Right kidney (tissue), 1 donor: ENCODE data around the gene VEPH1.

Source experiments
- DNase-seq: peaks from one replicate; pipeline ENCODE4 v3.0.0-alpha.2; 2016

The VEPH1 gene

DNA sequence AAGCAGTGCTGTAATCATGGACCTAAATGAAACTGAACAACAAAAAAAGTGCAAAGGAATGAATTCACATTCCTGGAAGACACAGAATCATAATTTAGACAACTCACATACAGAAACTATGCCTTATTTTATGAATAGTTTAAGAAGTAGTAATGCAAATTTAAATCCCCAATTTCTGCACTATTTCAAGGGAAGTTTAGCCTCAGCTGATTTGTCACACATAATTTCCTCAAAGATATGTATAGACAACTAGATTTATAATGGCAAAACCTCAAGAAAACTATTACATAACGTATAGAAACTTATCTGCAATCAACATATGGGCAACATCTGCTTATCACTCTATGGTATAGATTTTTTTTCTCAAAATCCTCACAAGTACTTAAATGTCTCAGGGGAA is 74.4 kb downstream of the VEPH1 start:
- no peak for DNase-seq

DNA sequence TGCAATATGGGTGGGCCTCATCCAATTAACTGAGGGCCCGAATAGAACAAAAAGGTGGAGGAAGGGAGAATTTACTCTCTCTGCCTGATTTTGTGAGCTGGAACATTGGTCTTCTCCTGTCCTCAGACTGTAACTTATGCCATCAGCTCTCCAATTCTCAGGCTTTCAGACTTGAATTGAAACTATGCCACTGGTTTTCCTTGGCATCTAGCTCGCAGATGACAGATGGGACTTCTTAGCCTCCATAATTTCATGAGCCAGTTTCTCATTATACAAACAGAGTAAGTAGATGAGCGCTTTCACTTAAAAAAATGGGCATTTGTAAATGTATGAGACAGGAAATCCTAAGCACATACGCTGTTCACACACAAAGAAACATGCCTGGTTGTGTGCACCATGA is 75.3 kb downstream of the VEPH1 start:
- no peak for DNase-seq

GRCh38 chr3:157423337-157423736 is 79.9 kb downstream of the VEPH1 start:
- DNase-seq = no peak

DNA sequence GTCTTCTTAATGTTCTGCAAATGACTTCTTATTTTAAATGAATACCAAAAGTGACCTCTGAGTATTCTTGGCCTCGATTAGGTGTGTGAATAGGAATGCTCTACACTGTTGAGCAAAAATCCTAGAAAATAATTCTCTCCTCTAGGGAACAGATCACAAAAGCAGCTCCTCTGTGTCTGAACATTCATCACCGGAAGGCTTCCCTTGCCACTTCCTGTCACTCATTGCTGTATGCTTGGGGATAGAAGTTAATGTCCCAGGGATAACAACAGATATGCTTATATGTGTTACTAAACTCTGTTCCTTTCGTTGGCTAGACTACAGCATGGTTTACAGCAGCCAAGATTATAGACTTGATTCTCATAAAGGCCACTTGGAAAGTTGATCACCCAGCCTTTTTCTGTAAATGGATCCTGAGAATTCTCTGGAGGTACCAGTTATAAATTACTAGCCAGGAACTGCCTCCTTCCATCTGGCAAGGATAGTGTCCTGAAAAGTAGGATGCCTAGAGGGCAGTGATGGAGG is 82.5 kb downstream of the VEPH1 start:
- DNase-seq = no peak

DNA sequence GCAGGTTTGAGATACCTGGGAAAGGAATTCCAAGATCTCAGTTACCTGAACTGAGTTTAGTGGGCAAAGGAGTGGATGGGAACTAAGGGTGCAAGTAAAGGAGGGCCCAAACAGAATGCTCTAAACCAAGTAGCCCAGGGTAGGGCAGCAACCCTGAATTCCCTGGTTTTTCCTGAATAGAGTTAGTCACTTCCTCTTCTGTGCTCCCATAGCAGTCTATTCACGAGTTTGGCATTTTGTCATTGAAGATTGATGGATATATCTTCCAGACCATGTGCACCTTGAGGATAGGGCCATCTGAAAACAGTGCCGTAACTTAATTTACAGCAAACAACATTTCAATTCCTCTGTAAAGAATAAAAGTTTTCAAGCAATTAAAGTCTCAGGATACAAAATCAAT is 85.1 kb downstream of the VEPH1 start:
- no peak for DNase-seq

GRCh38 chr3:157417247-157417646 is 86.0 kb downstream of the VEPH1 start:
- no peak for DNase-seq

DNA sequence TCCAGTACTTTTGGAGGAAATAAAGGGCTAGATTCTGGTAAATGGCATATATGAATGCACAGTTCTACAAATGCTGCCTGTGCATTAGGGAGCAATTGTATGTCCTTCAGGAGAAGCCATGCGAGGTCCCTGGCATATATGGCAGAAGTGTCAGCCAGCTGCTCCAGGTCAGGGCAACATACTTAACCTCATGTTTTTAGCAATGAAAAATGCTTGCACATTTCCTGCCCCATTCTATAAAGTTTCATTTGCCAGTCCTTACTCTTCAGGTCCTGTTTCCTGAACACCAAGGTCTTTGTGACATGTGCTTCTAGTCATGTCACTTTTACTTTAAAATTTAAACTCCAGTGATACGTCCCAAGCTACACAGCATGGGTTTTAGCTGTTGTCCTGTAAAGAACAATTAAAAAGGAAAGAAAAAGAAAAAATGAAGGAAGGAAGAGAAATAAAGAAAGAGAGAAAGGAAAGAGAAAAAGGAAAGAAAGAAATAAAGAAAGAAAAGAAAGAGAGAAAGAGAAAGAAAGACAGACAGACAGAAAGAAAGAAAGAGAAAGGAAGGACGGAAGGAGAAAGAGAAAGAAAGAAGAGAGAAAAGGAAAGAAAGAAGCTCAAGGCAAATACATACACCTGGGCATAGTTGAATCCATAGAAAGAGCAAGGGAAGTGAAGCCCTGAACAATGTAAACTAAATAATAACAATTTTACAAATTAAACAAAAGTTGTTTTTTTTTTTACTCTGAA is 86.7 kb downstream of the VEPH1 start:
- no peak for DNase-seq

DNA sequence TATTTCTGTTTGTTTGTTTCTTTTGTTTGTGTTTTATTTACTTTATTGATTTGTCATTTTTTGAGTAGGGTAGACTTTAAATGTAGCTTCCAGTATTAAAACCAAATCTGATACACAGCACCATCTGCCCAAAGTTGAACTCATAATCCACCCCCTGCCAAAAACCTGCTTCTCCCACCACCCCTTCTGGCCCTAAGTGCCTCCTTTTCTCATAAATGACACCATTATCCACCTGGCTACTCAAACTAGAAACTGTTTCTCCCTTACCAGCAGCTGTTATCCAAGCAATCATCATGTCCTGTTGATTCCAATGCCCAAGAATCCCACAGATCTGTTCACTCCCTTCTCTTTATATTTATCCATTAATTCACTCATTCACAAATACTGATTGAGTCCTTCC is 88.4 kb downstream of the VEPH1 start:
- DNase-seq = no peak

DNA sequence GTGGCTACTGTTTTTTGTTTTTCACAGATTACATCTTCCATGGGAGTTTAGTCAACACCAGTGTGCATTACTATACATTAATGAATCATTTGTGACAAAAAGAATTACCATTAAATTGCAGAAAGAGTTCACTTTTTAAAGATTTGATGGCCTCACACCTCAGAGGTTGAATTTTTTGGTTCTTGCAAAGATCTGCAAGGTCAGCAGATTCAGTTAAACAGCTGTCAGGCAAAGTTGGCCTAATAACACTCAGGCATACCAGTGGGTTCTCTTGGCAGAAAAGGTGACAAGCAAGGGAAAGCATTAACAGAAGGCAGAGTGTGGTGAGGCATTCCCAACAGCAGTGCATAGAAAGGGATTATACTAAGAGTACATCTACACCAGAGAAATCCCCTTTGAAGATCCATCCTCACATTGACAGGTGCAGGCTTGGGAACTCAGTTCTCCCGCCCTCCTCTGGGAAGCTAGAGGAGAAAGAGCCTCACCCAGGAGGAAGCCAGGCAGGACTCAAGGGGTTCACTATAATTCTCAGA is 90.8 kb downstream of the VEPH1 start:
- DNase-seq = no peak

- DNase-seq = no peak
These were observed 92.3 kb downstream of the VEPH1 start for GRCh38 chr3:157410945-157411344.

DNA sequence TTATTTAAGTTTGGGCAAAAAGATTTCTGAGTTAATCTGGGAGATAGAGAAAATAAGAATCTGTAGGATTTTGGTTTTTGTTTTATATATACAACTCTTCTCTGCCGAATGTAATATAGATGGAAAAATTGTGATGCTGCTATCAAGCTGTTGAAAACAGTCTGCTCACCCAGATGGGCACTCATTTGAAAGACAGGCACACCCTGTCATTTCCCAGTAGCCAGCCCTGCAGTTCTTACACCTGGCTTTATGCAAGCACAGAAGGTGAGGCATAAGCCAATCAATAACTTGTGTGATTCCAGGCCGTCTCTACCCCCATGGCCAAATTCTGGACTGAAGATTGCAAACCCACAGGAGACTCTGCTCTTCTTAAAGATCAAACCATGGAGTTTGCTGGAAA is 93.7 kb downstream of the VEPH1 start:
- DNase-seq = no peak

DNA sequence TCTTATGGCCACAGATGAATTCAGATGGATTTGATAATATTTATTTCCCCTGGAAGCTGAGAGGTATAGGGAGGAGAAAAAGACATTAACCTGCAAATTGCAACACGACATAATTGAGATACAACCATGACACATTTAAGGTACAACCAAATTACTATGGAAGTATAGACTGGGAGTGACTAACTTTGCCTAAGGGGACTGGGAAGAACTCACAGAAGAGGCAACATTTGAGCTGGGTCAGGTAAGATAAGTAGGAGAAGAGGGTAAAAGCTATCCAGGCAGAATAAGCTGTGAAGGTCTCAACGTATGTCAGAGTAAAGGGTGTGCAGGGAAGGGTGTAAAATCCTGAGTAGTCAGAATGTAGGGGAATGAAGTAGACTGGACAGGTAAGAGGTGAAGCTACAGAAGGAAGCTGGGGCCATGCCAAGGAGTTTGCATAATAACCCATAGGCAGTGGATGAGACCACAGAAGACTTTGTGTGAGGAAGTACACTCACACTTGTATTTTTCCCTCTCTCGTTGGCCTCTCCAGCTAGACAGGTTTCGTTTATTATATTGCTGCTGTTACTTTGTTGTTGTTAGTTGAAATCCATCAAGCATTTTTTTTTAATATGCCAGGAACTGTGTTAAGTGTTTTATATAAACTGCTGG is 94.6 kb downstream of the VEPH1 start:
- DNase-seq = no peak

GRCh38 chr3:157407769-157408168 is 95.4 kb downstream of the VEPH1 start:
- DNase-seq = no peak

DNA sequence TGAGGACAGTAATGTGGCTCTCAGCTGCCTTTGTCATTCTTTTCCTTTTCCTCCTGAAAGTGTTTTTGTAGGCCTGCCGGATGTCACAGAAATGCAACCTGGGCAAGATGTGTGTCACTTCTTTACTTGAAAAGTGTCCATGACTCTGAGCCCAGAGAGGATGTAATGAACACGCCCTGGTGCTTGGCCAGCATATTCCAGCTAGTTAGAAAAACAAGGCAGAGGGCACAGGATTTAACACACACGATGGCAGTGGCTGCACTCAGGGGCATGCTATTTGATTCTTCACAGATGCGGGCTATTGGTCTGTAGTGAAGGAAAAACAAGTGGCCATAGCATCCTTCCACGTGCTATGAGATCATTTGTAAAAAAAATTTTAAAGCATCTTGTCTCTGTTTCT is 96.8 kb downstream of the VEPH1 start:
- peak; percentile 4 for DNase-seq

DNA sequence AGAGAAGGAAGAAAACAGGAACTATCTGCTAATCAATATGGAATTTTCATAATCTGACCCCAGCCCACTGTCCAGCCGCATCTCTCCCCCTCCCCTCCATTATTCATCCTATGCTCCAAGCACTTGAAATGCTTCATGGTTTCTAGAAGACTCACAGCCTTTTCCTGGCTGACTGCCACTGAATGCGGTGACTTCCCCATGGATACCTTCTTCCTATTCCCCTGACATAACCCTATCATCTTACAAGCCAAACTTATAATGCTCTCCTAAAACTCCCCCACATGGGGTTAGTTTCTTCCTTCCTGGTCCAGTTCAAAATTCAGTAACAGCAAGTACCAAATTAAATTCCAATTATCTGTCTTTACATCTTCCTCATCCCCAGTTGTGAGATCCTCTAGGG is 97.8 kb downstream of the VEPH1 start:
- no peak for DNase-seq

DNA sequence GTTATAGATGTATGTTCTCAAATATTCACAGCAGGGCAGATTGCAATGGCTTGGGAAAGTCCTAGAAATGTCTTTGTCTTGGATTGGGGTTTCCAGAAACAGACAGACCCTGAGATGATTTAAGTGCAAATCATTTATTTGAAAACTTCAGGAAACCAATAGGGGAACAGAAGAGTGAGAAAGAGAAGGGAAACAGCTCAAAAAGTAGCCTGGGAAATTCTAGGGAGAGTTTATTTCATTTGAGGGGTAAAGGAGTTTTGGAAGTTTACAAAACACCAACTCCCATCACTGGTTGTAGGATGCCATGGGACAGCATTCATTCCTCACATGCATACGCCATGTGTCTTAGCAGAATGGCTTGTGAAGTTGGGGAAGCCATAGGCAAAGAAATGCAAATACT is 98.8 kb downstream of the VEPH1 start:
- DNase-seq = no peak

GRCh38 chr3:157398598-157398997 is 104.6 kb downstream of the VEPH1 start:
- DNase-seq = no peak

- no peak for DNase-seq
These were observed 108.8 kb downstream of the VEPH1 start for GRCh38 chr3:157394411-157394810.

DNA sequence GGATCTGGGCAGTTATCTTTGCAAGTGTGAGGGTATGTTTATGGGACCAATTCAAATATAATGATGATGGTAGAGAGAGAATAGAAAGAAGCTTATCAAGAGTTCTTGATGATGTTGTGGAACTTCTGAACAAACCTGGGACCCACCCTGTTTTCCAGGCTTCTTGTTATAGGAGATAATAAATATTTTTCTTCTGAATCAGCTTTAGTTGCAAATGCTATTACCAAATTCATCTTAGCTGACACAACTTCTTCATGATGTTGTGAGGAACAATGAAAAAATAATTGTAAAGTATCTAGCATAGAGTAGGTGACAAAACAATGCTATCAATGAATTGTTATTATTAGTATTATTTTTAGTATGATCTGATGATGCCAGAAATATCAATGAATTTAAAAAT is 110.1 kb downstream of the VEPH1 start:
- no peak for DNase-seq

GRCh38 chr3:157392104-157392503 is 111.1 kb downstream of the VEPH1 start:
- DNase-seq = no peak

- DNase-seq = no peak
These were observed 112.3 kb downstream of the VEPH1 start for GRCh38 chr3:157390713-157391515.

DNA sequence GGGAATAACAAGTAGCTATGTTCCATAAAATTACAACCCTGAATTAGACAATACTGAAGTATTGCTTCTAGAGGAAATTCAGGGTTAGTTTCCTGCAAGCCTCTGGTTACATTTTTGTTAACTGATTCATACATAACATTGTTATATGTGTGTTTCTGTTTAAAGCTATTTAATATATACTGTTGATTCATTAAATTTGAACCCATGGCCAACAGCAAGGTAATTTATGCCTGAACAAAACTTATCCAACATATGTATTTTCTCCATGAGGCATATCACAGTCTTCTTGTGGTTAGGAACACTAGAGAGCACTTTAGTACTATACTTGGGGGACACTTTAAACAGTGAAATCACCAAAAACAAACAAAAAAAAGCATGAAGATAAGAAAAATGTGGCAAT is 114.2 kb downstream of the VEPH1 start:
- DNase-seq = no peak
